Raji (cell line): Measurements from ENCODE around the gene GNLY.

Experiments
- POLR2A ChIP-seq: IDR thresholded peaks from 2 replicates; pipeline ENCODE4 v1.6.1; 2011; ENCODE audit warnings: low read depth, low read length, control low read depth; ENCODE audit not compliant: insufficient read depth

Gene GNLY

GRCh38 chr2:85697096-85697495, 2.9 kb downstream of the GNLY start:
- no peak for TF ChIP-seq POLR2A

- no peak for TF ChIP-seq POLR2A
Measured at GRCh38 chr2:85697716-85698115, 3.6 kb downstream of the GNLY start.

- no peak for TF ChIP-seq POLR2A
Measured at GRCh38 chr2:85698184-85698879, 4.2 kb downstream of the GNLY start.

- no peak for TF ChIP-seq POLR2A
Measured at GRCh38 chr2:85698880-85699254, 4.7 kb downstream of the GNLY start.

GRCh38 chr2:85699325-85699724, 5.2 kb downstream of the GNLY start:
- TF ChIP-seq POLR2A = no peak

- no peak for TF ChIP-seq POLR2A
Measured at GRCh38 chr2:85702172-85702571, 8.0 kb downstream of the GNLY start.

- TF ChIP-seq POLR2A = no peak
Measured at GRCh38 chr2:85702800-85703199, 8.6 kb downstream of the GNLY start.

GRCh38 chr2:85703329-85703728, 9.2 kb downstream of the GNLY start:
- no peak for TF ChIP-seq POLR2A

- TF ChIP-seq POLR2A = no peak
Measured at GRCh38 chr2:85704038-85704437, 9.9 kb downstream of the GNLY start.

- no peak for TF ChIP-seq POLR2A
Measured at GRCh38 chr2:85704800-85705679, 10.9 kb downstream of the GNLY start.

- TF ChIP-seq POLR2A = no peak
Measured at GRCh38 chr2:85705680-85706039, 11.5 kb downstream of the GNLY start.

GRCh38 chr2:85706063-85706462, 11.9 kb downstream of the GNLY start:
- TF ChIP-seq POLR2A = no peak

GRCh38 chr2:85706599-85707296, 12.6 kb downstream of the GNLY start:
- no peak for TF ChIP-seq POLR2A

GRCh38 chr2:85707304-85707703, 13.1 kb downstream of the GNLY start:
- no peak for TF ChIP-seq POLR2A

GRCh38 chr2:85708641-85709040, 14.5 kb downstream of the GNLY start:
- no peak for TF ChIP-seq POLR2A

- no peak for TF ChIP-seq POLR2A
Measured at GRCh38 chr2:85709401-85709811, 15.2 kb downstream of the GNLY start.
